ENCODE measurements around the gene PTPRO. TPM values are rescaled to one million over a fixed set of nuclear protein-coding genes. Genes with fewer than 3 reads are reported as not detected.
A peak's percentile ranks its signal among the peaks of the same experiment; 100 is the strongest.

PTPRO gene
- total and polyA plus RNA-seq, 3 donors from 2014 or later = 1.1 to 1.9 (median 1.6) TPM

GRCh38 chr12:15589328-15590032 is 267.2 kb downstream of the PTPRO start:
- WGBS, 2 donors = 65 to 70% methylated on average over 8 of the region's 8 CpGs
- intact Hi-C loops (cut with DNase I; ENCODE audit: low total_unique reads) = loop anchor here (5.0 kb wide), 1 partner anchor 263 kb away; no protein-coding TSS in a partner anchor
- no peaks in the 10 kb centered on the region for H3K36me3 ChIP-seq (ENCODE audit: low read depth, missing control alignments)
- H3K27ac ChIP-seq = no peak overlapping the region
- no peak overlapping the region for H3K4me3 ChIP-seq
- no peaks in the 10 kb centered on the region for H3K9me3 ChIP-seq
- no peak for DNase-seq
- TF ChIP-seq POLR2A (IDR thresholded peaks at IDR 0.05) (no peak), CTCF (IDR thresholded peaks at IDR 0.05) (no peak)
- no peaks in the 10 kb centered on the region for H3K4me1 ChIP-seq
- no peaks in the 10 kb centered on the region for H3K27me3 ChIP-seq

- 3 to 4% methylated on average over 16 of the region's 16 CpGs for WGBS, 2 donors
- H3K4me3 ChIP-seq = peak overlapping the region; percentile 17 to 27
- TF ChIP-seq CTCF (IDR thresholded peaks at IDR 0.05) (peak; percentile 72 to 95 (median 94)), POLR2A (IDR thresholded peaks at IDR 0.05) (no peak)
- H3K27ac ChIP-seq = peak overlapping the region in 1 of 2 donors; percentile 25
- no peaks in the 10 kb centered on the region for H3K4me1 ChIP-seq
- no peaks in the 10 kb centered on the region for H3K9me3 ChIP-seq
- H3K27me3 ChIP-seq = no peaks in the 10 kb centered on the region
- H3K36me3 ChIP-seq (ENCODE audit: low read depth, missing control alignments) = no peaks in the 10 kb centered on the region
- peak; percentile 76 for DNase-seq
- intact Hi-C loops (cut with DNase I; ENCODE audit: low total_unique reads) = loop anchor here (5.0 kb wide), 1 partner anchor 262 kb away; no protein-coding TSS in a partner anchor
Observed at GRCh38 chr12:15590180-15590826, 268.0 kb downstream of the PTPRO start.

- TF ChIP-seq POLR2A (IDR thresholded peaks at IDR 0.05) (no peak), CTCF (IDR thresholded peaks at IDR 0.05) (no peak)
- no peak for DNase-seq
- intact Hi-C loops (cut with DNase I; ENCODE audit: low total_unique reads) = loop anchor here (5.0 kb wide), 1 partner anchor 260 kb away; no protein-coding TSS in a partner anchor
- no peak overlapping the region for H3K27ac ChIP-seq
- H3K27me3 ChIP-seq = no peaks in the 10 kb centered on the region
- H3K4me1 ChIP-seq = peaks cover 4% of the 10 kb centered on the region
- no peaks in the 10 kb centered on the region for H3K36me3 ChIP-seq (ENCODE audit: low read depth, missing control alignments)
- H3K9me3 ChIP-seq = no peaks in the 10 kb centered on the region
- 64 to 83% methylated on average over 5 of the region's 5 CpGs for WGBS, 2 donors
- no peak overlapping the region for H3K4me3 ChIP-seq
Observed at GRCh38 chr12:15591811-15592210, 269.5 kb downstream of the PTPRO start.

- intact Hi-C loops (cut with DNase I; ENCODE audit: low total_unique reads) = loop anchor here (5.0 kb wide), 1 partner anchor 259 kb away; no protein-coding TSS in a partner anchor
- H3K27ac ChIP-seq = no peak overlapping the region
- peaks cover 9% of the 10 kb centered on the region for H3K4me1 ChIP-seq
- no peak for DNase-seq
- no peaks in the 10 kb centered on the region for H3K9me3 ChIP-seq
- H3K36me3 ChIP-seq (ENCODE audit: low read depth, missing control alignments) = no peaks in the 10 kb centered on the region
- WGBS, 2 donors = 64 to 69% methylated on average over 4 of the region's 4 CpGs
- no peak overlapping the region for H3K4me3 ChIP-seq
- no peak for TF ChIP-seq POLR2A (IDR thresholded peaks at IDR 0.05)
- no peak for TF ChIP-seq CTCF (IDR thresholded peaks at IDR 0.05)
- H3K27me3 ChIP-seq = no peaks in the 10 kb centered on the region
Observed at GRCh38 chr12:15592934-15593333, 270.6 kb downstream of the PTPRO start.
